Left kidney (tissue), 2 donors: ENCODE measurements around the gene CDC45. TPM values are rescaled to one million over a fixed set of nuclear protein-coding genes. Genes with fewer than 3 reads are reported as not detected.

Experiments used
- DNase-seq: peaks from one replicate; pipeline ENCODE4 v3.0.0-alpha.2; 2013
- polyA plus RNA-seq: library from polyadenylated mRNA; unstranded; fragments of 120-200 nt; gene quantifications from one replicate; pipeline ENCODE4 v1.2.1, GENCODE V29; 2013; ENCODE audit not compliant: insufficient read length

CDC45 gene
- polyA plus RNA-seq, 1 donor = 25.2 TPM

DNA sequence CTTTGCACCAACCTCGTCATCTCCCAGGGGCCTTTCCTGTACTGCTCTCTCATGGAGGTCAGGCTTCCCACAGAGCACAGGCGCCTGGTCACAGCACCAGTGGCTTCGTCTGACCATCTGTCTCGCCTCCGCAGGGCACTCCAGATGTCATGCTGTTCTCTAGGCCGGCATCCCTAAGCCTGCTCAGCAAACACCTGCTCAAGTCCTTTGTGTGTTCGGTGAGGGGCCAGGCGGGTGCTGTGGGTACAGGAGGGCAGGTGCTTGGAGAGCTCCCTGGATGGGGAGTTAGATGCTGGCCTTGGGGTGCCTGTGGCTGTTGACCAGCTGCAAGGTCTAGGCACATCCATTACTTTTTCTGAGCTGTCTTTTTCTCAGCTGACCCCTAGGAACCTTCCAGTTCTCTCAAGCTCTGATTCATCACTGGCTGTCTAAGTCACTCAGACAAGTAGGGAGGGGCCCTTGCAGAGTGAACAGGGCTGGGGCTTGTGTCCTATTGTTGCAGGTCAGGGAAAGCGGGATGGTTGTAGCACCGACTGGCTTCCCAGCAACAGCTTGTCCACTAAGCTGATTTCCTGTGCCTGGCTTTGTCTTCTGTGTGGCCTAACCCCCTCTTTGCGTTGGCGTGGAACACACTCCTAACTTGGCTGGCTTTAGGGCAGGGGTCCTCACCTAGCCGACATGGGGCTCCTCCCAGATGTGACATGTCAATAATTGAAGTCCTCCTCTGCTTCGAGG, 35.3 kb downstream of the CDC45 start:
- no peak for DNase-seq

DNA sequence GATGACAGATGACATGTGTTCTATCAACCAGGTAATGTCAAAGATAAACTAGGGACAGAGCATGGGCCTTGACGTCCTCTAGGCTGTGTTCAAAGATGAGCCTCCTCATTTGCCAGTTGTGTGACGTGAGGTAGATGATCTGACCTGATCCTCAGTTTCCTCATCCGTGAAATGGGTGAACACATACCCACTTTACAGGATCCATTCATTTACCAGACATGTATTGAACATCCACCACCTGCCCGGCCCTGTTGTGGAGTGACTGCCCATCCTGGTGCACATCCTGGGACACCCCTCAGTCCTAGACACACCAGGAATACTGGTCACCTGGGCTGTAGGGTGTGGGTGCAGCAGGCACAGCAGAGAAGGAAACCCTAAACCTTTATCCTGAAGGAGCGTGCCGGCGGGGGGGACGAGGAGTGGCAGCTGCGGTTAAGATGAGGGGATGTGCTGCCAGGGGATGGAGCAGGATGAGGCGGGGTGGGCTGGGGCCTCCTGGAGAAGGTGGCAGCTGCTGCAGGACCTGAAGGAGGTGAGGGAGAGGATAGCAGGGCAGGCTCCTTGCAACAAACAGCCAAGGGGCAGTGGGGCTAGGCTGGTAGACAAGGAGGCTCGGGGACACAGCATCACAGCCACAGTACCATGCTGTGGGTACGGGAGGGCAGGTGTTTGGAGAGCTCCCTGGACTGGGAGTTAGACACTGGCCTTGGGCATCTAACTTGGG, 36.1 kb downstream of the CDC45 start:
- DNase-seq = no peak

DNA sequence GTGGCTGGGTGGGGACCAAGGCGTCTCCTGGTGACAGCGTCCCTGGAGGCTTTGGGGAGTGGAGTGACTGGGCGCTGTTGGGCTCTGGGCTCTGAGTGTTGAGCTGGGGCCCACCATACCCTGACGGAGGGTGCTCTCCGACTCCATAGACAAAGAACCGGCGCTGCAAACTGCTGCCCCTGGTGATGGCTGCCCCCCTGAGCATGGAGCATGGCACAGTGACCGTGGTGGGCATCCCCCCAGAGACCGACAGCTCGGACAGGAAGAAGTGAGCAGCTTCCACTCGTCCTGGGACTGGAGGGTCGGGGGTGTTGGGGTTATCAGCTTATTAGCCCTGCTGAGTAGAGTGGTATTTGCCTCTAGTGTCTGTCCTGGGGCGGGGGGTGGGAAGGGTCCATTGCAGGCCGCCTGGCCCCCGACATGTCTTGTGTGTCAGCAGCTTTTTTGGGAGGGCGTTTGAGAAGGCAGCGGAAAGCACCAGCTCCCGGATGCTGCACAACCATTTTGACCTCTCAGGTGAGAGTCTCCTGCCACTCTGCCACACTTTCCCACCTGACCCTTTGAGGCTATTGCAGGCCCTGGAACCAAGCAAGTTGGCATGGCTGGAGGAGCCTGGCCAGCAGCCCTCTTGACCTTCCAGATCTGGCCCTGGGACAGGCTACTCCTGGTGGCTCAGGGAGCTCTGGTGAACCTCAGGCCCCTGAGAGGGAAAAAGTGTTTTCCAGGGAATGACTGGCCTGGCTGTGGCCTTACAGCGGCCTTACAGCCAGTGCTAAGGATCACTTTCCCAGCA, 36.9 kb downstream of the CDC45 start:
- no peak for DNase-seq

DNA sequence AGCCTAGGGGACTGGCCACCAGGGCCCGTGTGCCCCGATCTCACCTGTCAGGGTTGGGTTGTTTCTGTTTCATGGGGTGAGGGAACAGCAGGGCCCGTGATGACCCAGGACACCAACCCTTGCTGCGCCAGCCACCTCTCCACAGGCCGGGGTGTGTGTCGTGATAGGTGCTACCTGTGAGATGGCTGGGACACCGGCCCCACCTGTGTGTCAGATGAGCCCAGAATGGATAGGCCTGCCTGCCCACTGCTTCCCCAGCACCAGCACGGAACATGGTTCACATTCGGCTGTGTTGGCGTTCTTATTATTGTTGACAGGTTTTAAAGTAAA, 37.4 kb downstream of the CDC45 start:
- no peak for DNase-seq

DNA sequence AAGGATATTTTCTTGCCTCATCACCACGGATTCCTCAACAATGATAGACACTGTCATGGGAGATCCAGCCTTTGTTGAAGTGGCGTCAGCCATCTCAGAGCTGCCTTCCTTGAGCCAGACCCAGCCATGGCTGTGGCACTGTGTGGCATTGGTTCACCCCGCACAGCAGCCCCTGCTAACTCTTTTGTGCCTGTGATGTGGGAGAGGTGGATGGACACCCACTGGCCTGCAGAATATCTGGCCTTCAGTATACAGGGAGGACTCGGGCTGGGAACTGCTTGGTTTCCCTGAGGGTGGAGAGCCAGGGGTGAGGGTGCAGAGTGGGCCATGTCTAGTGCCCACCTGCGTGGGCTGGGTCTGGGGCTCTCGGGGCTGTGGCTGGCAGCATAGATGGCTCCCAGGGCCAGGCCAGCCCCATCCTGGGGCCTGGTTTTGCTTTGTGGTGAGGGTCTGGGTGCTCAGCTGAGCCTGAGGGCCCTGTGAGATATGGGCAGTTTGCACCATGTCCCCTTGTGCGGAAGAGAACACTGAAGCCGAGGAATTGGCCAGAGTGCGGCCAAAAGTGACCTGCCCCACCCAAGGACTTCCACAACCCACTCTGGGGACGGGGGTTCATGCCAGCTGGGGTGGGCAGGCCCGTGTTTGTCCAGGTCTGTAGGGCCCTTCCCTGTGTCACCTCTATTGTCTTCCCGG, 38.3 kb downstream of the CDC45 start:
- no peak for DNase-seq

DNA sequence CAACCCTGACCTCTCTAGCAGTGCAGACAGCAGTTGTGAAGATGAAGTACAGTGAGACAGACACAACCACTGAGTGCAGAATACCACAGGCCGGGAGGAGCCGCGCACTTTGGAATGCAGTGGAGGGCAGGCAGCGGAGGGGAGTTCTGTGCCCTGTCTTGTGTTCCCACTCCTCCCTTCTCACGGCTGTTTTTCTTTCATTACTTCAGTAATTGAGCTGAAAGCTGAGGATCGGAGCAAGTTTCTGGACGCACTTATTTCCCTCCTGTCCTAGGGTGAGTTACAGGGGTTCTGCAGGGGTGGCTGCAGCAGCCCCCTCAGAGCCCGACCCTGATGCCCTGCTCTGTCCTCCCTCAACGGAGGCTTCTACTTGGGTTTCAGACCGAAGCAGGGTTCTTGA, 38.9 kb downstream of the CDC45 start:
- DNase-seq = peak; percentile 62

DNA sequence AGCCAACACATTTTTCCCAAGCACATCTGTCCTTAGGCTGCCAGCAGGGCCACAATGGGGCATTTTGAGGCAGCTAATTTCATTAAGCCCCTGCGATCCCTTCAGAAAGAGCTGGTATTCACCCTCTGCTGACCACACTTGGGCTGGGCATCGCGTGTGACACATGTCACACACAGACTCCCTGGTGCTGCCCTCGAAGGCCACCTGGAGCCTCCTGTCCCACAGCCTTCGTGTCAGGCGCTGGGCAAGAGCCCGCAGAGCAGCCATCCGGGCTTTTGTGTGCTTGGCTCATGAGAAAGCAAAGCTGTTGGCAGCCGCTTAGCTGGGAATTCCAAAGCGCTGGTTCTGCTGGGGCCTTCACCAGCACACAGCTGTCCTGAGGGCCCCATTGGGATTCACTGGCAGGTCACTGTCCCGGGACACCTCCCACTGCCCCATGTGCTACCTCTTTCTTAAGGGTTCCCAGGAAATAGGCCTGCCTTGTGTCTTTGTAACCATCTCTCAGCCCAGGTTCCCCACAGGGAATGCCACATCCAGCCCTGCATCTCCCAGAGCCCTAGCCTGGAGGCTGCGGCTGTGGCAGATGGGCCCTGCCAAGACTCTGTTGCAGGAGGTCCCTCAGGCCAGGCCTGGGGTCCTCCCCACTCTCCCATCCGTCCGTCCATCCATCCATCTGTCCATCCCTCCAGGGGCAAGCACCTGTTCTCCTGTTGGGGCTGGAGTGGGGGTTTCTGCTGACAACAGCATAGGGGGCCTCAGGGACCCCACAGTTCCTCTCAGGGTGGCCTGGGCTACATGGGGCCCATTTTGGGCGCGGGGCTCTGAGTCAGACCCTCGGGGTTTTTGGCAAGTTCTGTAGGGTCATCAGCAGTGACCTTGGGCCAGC, 39.6 kb downstream of the CDC45 start:
- no peak for DNase-seq

DNA sequence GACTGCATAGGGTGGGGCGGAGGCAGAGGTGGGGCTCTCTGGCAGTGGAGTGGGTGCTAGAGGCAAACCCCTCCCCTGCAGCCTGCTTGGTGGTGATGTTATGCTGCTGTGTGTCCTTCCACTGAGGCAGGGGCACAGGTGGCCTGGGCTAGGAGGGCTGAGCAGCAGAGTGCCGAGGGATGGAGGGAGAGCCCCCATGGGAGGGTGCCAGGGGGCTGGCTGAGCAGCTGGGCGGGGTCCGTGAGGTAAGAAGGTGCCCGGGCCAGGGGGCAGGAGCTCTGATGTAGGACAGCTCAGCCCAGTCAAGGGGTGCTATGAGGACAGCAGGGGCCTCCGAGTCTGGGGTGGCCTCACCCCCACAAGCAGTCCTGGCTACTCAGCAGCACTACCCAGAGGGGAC, 40.3 kb downstream of the CDC45 start:
- no peak for DNase-seq

DNA sequence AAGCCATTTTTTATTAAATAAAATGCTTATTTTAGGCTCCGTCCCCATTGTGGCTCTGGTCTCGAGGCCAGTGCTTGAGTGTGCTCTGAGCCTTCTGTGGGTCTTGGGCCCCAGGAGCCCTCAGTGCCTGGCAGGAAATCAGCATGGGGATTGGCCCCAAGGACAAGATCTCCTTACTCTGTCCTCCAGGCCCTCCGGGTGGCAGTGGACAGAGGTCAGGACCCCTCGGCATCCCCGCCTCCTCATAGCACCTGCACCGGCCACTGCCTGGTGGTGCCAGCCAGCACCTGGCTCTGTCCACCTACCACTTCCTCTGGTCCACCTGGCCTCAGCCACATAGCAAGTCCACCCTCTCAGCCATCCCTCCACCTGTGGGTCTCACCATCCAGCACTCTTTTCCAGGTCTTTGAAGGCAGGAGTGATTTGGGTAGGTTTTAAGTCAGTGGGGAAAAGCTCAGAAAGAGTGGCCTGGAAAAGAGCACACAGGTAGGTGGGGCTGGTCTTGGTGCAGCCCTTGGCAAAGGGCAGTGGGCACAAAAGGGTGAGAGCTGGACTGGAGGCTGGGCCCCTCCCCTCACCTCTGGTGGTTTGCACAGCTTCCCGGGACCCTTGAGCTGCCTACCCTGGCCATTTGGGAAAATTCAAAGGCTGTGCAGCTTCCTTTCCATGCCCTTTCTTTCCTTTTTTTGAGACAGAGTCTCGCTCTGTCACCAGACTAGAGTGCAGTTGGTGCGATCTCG, 41.0 kb downstream of the CDC45 start:
- DNase-seq = no peak

DNA sequence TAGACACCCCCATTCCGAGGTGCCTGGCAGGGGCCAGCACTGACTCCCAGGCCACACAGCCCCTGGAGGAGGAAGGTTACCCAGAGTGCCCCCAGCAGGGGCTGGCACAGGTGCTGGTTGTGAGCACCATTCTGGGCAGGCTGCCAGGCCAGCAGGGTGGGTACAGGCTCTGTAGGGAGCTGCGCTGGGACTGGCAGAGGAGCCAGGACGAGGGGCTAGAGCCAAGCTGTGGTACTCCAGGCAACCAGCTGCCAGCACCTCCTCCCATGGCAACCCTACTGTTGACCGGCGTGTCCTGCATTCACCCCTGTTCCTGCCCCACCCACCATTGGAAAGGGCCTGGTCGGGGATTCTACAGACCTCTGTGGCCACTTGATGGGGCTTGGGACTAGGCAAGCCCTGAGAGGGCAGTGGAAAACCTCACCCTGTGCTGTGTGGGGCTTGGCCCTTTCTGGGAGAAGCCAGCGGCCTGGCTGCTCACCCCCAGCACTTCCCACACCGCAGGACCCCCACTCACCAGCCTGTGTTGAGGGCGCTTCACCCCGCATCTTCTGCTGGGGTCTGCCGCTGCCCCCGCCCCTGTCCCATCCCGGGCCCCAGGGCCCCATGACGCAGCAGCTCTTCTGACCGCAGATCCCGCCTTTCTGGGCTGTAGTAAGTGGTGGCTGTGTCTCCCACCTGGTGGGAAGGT, 42.6 kb downstream of the CDC45 start:
- no peak for DNase-seq

DNA sequence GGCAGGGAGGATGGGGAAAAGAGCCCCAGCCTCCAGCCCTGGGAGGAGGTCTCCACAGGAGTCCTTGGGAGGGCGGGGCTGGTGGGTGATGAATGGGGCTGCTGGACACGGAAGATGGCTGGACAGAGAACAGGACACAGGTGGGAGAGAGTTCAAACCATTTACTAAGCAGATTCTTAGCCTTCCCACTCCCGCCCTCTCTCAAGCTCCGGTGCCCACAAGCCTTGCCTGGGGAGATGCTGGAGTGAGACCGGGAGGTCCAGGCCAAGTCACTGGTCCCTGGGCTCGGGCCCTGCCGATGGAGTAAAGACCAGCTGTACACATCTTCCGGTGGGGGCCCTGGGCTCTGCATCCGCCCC, 43.1 kb downstream of the CDC45 start:
- DNase-seq = no peak

DNA sequence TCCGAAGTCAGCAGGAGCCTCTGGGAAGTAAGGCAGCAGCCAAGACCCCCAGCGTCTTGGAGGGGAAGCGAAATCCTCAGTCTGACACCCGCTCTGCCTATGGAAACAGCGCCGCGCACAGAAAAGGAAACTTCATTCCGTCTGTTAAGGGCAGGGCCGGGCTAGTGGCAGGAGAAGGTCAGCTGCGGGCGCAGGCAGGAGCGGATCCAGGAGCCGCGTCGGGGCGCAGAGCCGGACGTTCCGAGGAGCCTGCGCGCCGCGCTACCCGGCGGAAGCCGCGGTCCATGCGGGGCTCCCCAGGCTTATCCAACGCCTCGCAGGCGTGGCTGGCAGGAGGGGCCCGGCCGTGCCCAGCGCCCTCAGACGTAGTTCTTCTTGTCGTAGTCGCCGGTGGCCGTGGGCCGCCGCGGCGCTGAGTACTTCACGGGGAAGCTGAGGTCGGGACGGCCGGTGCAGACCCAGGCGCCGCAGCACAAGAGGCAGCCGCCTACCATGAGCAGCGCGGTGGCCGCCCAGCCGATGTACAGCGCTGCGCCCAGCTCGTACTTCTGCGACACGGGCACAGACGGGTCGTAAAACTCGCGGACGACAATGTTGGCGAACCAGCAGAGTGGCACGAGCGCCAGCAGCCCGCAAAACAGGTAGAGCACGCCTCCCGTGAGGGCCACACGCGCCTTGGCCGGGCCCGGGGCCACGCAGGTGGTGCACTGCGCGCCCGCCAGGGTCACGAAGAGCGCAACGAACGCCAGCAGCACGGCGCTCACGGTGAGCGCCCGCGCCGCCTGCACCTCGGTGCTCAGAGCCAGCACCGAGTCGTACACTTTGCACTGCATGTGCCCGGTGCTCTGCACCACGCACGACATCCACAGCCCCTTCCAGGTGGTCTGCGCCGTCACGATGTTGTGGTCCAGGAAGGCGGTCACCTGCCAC, 43.8 kb downstream of the CDC45 start:
- DNase-seq = no peak

DNA sequence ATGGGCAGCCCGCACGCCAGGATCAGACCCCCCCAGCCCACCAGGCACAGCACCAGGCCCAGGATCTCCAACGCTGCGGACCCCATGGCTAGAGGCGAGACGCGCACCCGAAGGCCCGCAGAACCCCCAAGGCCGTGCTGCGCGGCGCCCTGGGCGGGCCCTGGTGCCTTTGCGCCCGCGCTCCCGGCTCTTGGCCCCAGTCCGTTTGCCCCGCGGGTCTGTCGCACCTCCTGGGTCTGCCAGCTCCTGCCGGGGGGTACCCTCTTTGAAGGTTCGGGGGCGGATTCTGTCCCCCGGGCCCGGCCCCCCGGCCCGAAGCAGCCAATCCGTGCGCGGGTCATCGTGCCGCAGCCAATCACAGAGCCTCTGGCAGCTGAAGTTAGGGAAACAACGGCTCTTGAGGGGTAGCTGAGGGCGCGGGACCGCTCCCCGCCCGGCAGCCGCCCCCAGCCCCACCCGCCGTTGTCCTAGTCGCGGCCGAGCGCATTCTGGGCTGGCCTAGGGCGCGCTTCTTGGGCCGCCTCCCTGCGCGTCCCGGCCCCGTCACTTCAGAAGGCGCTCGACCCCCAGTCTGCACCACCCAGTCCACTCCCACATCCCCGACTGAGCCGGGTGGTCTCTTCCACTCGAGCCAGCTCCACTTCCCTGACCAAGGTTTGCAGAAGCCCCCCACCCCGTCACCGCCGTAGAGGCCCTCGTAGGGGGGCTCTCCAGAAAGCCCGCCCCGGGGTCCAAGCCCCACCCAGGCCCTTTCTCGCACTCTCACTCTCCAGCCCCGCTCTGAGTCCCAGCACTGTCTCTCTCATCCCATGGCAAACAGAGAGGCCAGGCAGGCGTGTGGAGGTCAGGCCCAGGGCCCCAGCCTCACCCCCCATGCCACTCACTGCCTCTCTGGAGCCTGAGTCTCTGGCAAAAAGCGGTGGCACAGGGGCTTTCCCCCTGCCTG, 44.7 kb downstream of the CDC45 start, which contains the start of gene CLDN5:
CLDN5 (minus strand) TSS at position 241 of the 946 bp plus-strand sequence; CDS start at position 86, 155 bp downstream.
- DNase-seq = no peak

DNA sequence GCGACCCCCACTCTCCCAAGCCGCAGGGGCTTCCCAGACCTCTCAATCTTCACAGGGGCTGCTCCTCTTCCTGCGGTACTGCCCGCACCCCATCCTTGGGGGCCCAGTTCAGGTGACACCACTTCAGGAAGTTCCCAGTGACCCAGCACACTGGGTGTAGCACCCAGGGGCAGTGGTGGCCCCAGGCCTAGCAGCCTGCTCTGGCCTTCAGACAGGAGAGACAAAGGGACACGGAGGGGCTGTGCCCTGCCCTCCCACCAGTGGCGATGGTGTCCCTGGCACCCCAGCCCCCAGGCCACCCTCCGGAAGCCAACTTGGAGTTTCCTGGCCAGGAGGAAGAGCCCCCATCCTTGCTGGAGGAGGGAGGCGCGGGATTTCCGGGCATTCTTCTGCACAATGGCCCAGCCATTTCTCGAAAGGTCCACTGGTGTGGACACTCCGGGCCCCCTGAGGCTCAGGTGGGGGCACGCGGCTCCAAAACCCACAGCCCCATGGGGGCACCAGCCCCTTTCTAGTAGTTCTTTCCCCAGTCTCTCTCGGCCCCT, 45.5 kb downstream of the CDC45 start:
- no peak for DNase-seq

DNA sequence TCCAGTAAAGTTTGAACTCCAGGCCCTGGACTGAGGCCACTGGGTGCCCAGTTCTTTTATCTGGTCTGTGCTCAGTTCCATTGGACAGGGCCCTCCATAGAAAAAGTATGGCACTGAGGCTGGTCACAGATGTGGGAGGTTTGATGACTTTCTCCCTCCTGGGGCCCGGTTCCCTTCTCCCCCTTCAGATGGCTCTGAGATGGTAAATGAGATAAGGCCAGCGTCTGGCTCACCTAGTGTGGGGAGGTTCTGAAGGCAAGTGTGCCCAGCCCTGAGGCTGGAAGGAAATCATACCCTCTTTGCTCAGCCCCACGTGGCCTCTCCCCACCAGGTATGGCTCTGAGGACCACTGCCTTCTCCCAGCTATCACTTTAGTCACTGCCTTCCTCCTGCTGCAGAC, 45.9 kb downstream of the CDC45 start:
- no peak for DNase-seq

DNA sequence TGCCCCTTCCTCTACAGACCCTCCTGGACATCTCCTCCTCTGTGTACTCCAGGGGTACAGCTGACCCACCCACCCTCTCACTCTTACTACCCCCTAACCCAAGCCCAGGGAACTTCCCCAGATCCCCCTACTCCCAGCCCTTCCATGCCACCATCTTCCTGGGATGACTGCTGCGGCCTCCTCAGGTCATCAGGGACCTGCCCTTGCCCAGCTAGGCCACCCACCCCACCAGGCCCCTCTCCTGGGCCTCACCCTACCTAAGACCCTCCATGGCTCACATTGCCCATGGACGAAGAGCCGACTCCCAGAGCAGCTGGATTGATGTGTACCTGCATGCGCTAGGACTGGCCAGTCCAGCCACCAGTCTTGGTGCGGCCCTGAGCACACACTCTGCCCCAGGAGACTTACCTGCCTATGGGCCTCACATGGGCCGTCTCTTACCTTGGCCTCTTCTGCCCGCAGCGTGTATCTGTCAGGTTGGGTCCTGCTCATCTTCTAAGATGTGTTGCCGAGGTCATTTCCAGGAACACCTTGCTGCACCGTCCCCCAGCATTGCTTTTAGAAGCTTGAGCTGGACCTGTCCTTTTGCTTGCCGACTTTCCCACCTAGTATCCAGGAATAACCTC, 46.5 kb downstream of the CDC45 start:
- DNase-seq = no peak

DNA sequence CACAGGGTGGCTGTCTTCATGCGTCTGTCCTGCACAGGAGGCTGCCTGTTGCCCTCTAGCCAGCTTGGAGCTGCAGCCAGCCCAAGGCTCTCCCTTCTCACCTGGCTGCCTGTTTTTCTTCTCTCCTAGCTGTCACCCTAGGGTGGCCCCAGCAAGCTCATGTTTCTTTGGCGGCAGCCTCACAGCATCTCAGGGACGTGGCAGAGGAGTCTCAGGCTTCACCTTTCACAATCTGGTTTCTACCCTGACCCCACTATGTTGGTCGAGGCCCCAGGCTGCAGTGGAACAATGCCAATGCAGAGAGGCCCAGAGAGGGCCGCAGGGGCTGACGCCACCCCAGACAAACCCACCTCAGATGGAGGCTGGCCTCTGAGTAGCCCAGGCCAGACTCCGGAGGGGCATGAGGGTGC, 47.0 kb downstream of the CDC45 start:
- DNase-seq = no peak
